Measurements from ENCODE around the gene LST1. TPM values are rescaled to one million over a fixed set of nuclear protein-coding genes. Genes with fewer than 3 reads are reported as not detected.

Gene LST1
- total RNA-seq, 1 donor from 2014 or later, result not detected

GRCh38 chr6:31619805-31620585 lies 33.9 kb downstream of the LST1 start:
- H2AFZ ChIP-seq (replicated peaks), result peak overlapping the region; percentile 40
- H3K4me2 ChIP-seq, result peak overlapping the region; percentile 69

GRCh38 chr6:31620586-31621319 lies 34.7 kb downstream of the LST1 start, which contains the start of gene PRRC2A:
TSS of gene PRRC2A (plus strand) at chr6:31620715. CDS start at chr6:31622790, 2,075 bp downstream.
- H3K4me3 Mint-ChIP-seq, result peak within 1 kb of the TSS; percentile 91
- Histone ChIP-seq H3K9ac (peak within 1 kb of the TSS; percentile 97), H2AFZ (replicated peaks) (peak within 1 kb of the TSS; percentile 40), H3K4me2 (peak within 1 kb of the TSS; percentile 93), H3K4me1 (peaks cover 11% of the 10 kb centered on the region), H3K36me3 (peaks cover 16% of the 10 kb centered on the region), H3K4me3 (peak within 1 kb of the TSS; percentile 89), H3K27ac (peak within 1 kb of the TSS; percentile 100), H3K9me3 (ENCODE audit: low read depth) (no peaks in the 10 kb centered on the region), H3K79me2 (ENCODE audit: low read depth) (peaks cover 57% of the 10 kb centered on the region), H4K20me1 (ENCODE audit: low read depth) (peaks cover 35% of the 10 kb centered on the region), H3K27me3 (no peaks in the 10 kb centered on the region), H3F3A (ENCODE audit: low read depth) (peaks cover 47% of the 10 kb centered on the region)
- peaks cover 26% of the 10 kb centered on the region for H3K36me3 Mint-ChIP-seq
- H3K4me1 Mint-ChIP-seq, result peaks cover 24% of the 10 kb centered on the region
- peaks cover 3% of the 10 kb centered on the region for H3K27me3 Mint-ChIP-seq (ENCODE audit: insufficient read depth, low read depth)
- DNase-seq (ENCODE audit: low spot score), result peak; percentile 90
- H3K27ac Mint-ChIP-seq, result peak within 1 kb of the TSS; percentile 98
- TF ChIP-seq EZH2 (IDR thresholded peaks at IDR 0.05) (no peak), CTCF (IDR thresholded peaks at IDR 0.05) (no peak), EZH2phosphoT487 (IDR thresholded peaks at IDR 0.05) (no peak)
- no peaks in the 10 kb centered on the region for H3K9me3 Mint-ChIP-seq

More at GRCh38 chr6:31619805-31620585, 33.9 kb downstream of the LST1 start:
- Histone ChIP-seq H3K9me3 (ENCODE audit: low read depth) (no peaks in the 10 kb centered on the region), H3K27me3 (no peaks in the 10 kb centered on the region), H3K4me1 (peaks cover 11% of the 10 kb centered on the region), H3K27ac (peak overlapping the region; percentile 100), H3K9ac (peak overlapping the region; percentile 55), H4K20me1 (ENCODE audit: low read depth) (peaks cover 28% of the 10 kb centered on the region), H3K4me3 (peak overlapping the region; percentile 89), H3F3A (ENCODE audit: low read depth) (peaks cover 43% of the 10 kb centered on the region), H3K36me3 (peaks cover 10% of the 10 kb centered on the region), H3K79me2 (ENCODE audit: low read depth) (peaks cover 49% of the 10 kb centered on the region)
- peaks cover 21% of the 10 kb centered on the region for H3K36me3 Mint-ChIP-seq
- H3K4me1 Mint-ChIP-seq, result peaks cover 28% of the 10 kb centered on the region
- TF ChIP-seq EZH2phosphoT487 (IDR thresholded peaks at IDR 0.05) (no peak), EZH2 (IDR thresholded peaks at IDR 0.05) (no peak), CTCF (IDR thresholded peaks at IDR 0.05) (no peak)
- no peaks in the 10 kb centered on the region for H3K9me3 Mint-ChIP-seq
- peaks cover 3% of the 10 kb centered on the region for H3K27me3 Mint-ChIP-seq (ENCODE audit: insufficient read depth, low read depth)
- peak overlapping the region; percentile 98 for H3K27ac Mint-ChIP-seq
- peak overlapping the region; percentile 91 for H3K4me3 Mint-ChIP-seq
- DNase-seq (ENCODE audit: low spot score), result peak; percentile 100

- TF ChIP-seq EZH2phosphoT487 (IDR thresholded peaks at IDR 0.05) (no peak), CTCF (IDR thresholded peaks at IDR 0.05) (no peak), EZH2 (IDR thresholded peaks at IDR 0.05) (no peak)
- Histone ChIP-seq H3K79me2 (ENCODE audit: low read depth) (peaks cover 63% of the 10 kb centered on the region), H3K9ac (peak overlapping the region; percentile 97), H3K27ac (peak overlapping the region; percentile 100), H3K4me1 (peaks cover 11% of the 10 kb centered on the region), H3K4me3 (peak overlapping the region; percentile 89), H3K4me2 (peak overlapping the region; percentile 93), H2AFZ (replicated peaks) (no peak overlapping the region), H3K9me3 (ENCODE audit: low read depth) (no peaks in the 10 kb centered on the region), H3K36me3 (peaks cover 21% of the 10 kb centered on the region), H3K27me3 (no peaks in the 10 kb centered on the region), H4K20me1 (ENCODE audit: low read depth) (peaks cover 41% of the 10 kb centered on the region), H3F3A (ENCODE audit: low read depth) (peaks cover 53% of the 10 kb centered on the region)
- Mint-ChIP-seq H3K4me3 (peak overlapping the region; percentile 91), H3K4me1 (peaks cover 20% of the 10 kb centered on the region), H3K36me3 (peaks cover 33% of the 10 kb centered on the region), H3K9me3 (no peaks in the 10 kb centered on the region), H3K27ac (peak overlapping the region; percentile 68), H3K27me3 (ENCODE audit: insufficient read depth, low read depth) (peaks cover 4% of the 10 kb centered on the region)
- no peak for DNase-seq (ENCODE audit: low spot score)
Measured at GRCh38 chr6:31621320-31621939, 35.4 kb downstream of the LST1 start.
